GM18951 (cell line): ENCODE results near the gene KCNMA1.

Experiments
- POLR2A ChIP-seq: IDR thresholded peaks from 4 replicates; pipeline ENCODE4 v1.6.1; 2011; ENCODE audit warnings: mild to moderate bottlenecking; ENCODE audit not compliant: insufficient read length, insufficient read depth; ENCODE audit errors: extremely low read depth
- in situ Hi-C: fragments of 300-500 bp; cut with MboI; formaldehyde crosslinking; loops from one replicate; pipeline ENCODE4 v1.12.0; 2022; ENCODE audit warnings: low sequenced_read_pairs, mixed read lengths, inconsistent platforms; ENCODE audit not compliant: unreplicated experiment

Gene KCNMA1

GRCh38 chr10:76874176-76874575 is 763.4 kb downstream of the KCNMA1 start:
- TF ChIP-seq POLR2A, result no peak
- in situ Hi-C loops, result no loop called here

- no peak for TF ChIP-seq POLR2A
- in situ Hi-C loops, result no loop called here
These were observed 765.8 kb downstream of the KCNMA1 start for GRCh38 chr10:76871697-76872295.

DNA sequence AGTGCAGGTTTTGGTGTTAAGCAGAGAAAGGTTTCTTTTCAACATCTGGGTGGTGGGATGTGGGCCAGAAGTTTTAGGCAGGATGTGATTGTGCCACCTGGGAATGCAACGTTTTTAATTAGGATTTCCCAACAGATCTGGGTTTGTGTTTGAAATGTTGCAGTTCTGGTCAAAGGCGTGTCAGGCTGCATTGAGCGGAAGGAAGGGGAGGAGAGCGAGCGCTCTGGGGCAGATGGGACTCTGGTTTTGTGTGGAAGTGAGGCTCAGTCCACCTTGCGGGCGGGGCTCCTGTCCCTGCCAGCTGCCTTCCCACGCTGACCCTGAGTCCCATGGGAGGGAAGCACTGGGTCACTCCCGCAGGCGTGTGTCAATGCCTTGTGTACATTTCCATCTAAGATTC is 767.7 kb downstream of the KCNMA1 start:
- in situ Hi-C loops, result no loop called here

DNA sequence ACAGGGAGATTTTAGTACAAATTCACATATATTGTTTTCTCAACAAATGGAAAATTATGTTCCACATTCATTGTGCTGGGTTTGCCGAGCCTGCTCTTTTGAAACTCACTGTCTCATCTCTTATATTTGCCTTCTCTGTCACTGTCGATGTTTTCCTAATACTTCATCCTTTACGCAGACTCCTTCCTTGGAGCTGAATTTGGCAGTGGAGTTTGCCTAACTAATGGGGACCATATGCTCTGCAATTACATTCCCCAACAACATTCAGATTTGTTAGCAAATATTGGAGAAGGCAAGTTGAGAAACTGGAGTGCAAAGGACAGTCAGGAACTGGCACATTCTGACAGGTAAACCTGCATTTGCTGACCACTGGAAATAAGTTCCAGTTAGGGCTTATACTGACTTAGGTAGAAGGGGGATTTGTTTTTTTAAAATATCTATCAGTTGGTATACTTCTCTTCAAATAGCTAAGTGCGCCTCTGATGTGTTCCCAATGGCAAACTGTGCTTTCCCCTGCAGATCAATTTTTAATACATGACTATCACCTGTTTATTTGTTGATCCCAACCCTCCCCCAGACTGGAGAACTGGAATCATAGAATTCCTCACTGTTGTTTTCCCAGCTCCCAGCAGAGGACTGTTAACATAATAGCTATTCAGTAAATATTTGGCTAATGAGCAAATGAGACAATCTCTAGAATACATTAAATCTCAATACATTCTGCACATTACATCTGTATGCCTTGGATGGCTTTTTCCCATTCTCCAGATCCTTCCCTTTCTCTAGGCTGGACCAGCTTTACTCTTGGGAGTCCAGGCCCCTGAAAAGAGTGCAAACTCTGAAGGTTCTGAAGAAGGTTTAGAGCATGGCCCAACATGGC is 769.3 kb downstream of the KCNMA1 start:
- TF ChIP-seq POLR2A, result no peak
- in situ Hi-C loops, result no loop called here

More for the DNA sequence above, 767.7 kb downstream of the KCNMA1 start:
- no peak for TF ChIP-seq POLR2A

DNA sequence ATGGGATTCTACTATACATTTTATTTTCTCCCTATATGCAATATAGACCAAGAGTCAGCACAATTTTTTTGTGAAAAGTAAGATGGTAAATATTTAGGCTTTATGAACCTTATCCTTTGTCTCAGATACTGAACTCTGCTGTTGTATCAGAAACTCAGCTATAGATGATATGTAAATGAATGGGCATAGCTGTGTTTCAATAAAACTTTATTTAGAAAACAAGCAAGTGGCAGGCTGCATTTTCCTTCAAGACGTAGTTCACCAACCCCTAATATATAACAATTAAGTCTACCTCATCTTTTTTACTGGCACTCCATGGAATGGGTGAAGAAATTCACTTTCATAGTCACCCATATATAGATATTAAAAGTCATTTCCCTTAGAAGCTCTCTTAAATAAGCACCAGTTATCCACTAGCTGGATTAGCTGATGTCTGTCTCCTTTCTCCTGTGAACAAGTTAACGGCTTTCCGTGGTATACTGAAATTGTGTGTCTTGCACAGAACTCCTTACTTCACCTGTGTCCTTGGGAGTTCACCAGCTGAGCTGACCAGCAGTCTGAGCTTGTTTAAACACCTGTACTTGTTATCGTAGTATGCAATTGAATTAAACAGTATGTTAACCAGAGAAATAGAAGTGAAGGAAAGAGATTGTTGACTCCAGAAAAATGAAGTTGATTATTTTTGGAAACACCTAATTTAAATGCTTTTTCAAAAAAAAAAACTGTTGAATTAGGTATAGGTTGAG is 770.6 kb downstream of the KCNMA1 start:
- TF ChIP-seq POLR2A, result no peak
- in situ Hi-C loops, result no loop called here

- in situ Hi-C loops, result no loop called here
- no peak for TF ChIP-seq POLR2A
These were observed 772.7 kb downstream of the KCNMA1 start for GRCh38 chr10:76864922-76865321.

DNA sequence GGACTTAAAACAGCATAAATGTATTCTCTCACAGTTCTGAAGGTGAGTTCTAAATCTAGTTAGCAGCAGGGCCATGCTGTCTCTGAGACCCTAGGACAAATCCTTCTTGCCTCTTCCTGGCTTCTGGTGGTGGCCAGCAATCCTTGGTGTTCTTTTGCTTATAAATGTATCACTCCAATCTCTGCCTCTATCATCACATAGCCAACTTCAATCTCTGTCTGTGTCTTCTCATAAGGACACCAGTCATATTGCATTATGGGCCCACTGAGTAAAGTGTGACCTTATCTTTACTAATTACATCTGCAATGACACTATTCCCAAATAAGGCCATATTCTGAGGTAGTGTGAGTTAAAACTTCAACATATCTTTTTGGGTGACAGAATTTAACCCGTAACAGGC is 778.9 kb downstream of the KCNMA1 start:
- no peak for TF ChIP-seq POLR2A
- in situ Hi-C loops, result no loop called here

GRCh38 chr10:76840802-76841201 is 796.8 kb downstream of the KCNMA1 start:
- in situ Hi-C loops, result no loop called here
- TF ChIP-seq POLR2A, result no peak

- in situ Hi-C loops, result no loop called here
- TF ChIP-seq POLR2A, result no peak
These were observed 798.3 kb downstream of the KCNMA1 start for GRCh38 chr10:76839276-76839675.

DNA sequence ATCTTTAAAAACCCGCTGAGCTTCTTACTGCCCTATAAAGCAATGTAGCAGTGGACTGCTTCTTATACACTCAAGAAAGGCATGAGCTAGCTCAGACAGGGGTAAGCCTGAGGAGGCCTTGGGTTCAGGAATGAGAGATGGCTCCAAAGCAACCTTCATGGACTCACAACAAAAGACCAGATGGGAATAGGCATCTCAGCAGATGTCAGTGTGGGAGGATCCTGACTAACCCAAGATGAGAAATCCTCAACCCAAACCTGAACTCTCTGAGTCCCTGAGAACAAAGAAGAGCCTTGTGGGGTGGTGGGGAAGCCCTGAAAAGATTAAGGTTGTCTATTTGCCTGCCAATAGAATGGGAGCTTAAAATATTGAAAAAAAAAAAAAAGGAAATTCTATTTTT is 807.4 kb downstream of the KCNMA1 start:
- in situ Hi-C loops, result no loop called here
- no peak for TF ChIP-seq POLR2A

GRCh38 chr10:76829724-76830123 is 807.9 kb downstream of the KCNMA1 start:
- no peak for TF ChIP-seq POLR2A
- in situ Hi-C loops, result no loop called here
